ENCODE measurements around the gene ZFAND3.

GRCh38 chr6:37875561-37876309, 56.2 kb downstream of the ZFAND3 start:
- TF ChIP-seq CTCF (IDR thresholded peaks at IDR 0.05) (no peak), ZFX (IDR thresholded peaks at IDR 0.05; ENCODE audit: borderline replicate concordance) (no peak)
